H1 (cell line): ENCODE results near the gene PLCL2. TPM values are rescaled to one million over a fixed set of nuclear protein-coding genes. Genes with fewer than 3 reads are reported as not detected.

Experiments
- CTCF ChIA-PET: fragments of 300-600 bp; sonication (Branson Sonifier 250); formaldehyde crosslinking; loops from one replicate; lab custom pipeline; 2021; ENCODE audit not compliant: partially characterized antibody; lab: Charles Lee
- POLR2A ChIA-PET: fragments of 300-600 bp; sonication (Branson Sonifier 250); formaldehyde crosslinking; loops from one replicate; lab custom pipeline; 2021; ENCODE audit warnings: inconsistent platforms; ENCODE audit not compliant: partially characterized antibody; lab: Charles Lee
- DNase-seq, 2 experiments: peaks; one replicate each; pipeline versions ENCODE4 v3.0.0 to v3.0.0-alpha.2; 2010 to 2022; ENCODE audit warnings: low spot score in 2 of 2, low read depth in 1 of 2, mixed read lengths in 1 of 2
- FAIRE-seq: peaks from 2 replicates; lab custom pipeline; 2011; peaks lifted over from hg19 to GRCh38; lab: Jason Lieb, UNC
- H2AFZ ChIP-seq: 2 replicates; pipeline ENCODE4 v1.8.1; 2012; ENCODE audit warnings: low read length, inconsistent platforms
- H2AK5ac ChIP-seq: 2 replicates; pipeline ENCODE4 v1.6.1; 2013; ENCODE audit warnings: low read depth, low read length
- H2BK120ac ChIP-seq: replicated peaks from 2 replicates; pipeline ENCODE3; 2013; ENCODE audit warnings: low read depth, low read length, inconsistent platforms
- H2BK12ac ChIP-seq: 2 replicates; pipeline ENCODE4 v1.6.1; 2013; ENCODE audit warnings: low read depth, low read length
- H2BK15ac ChIP-seq: 2 replicates; pipeline ENCODE4 v1.6.1; 2013; ENCODE audit warnings: low read length
- H2BK20ac ChIP-seq: 2 replicates; pipeline ENCODE4 v1.6.1; 2013; ENCODE audit warnings: low read length
- H2BK5ac ChIP-seq: 2 replicates; pipeline ENCODE4 v1.6.1; 2013; ENCODE audit warnings: low read depth, low read length
- H3K14ac ChIP-seq: 2 replicates; pipeline ENCODE4 v1.6.1; 2013; ENCODE audit warnings: inconsistent platforms; ENCODE audit not compliant: insufficient read length
- H3K18ac ChIP-seq: 2 replicates; pipeline ENCODE4 v1.6.1; 2013; ENCODE audit warnings: low read length; ENCODE audit errors: extremely low read depth
- H3K23ac ChIP-seq: 2 replicates; pipeline ENCODE4 v1.6.1; 2013; ENCODE audit warnings: inconsistent platforms; ENCODE audit not compliant: insufficient read length
- H3K23me2 ChIP-seq: 2 replicates; pipeline ENCODE4 v1.6.1; 2013; ENCODE audit warnings: low read depth, low read length
- H3K27ac ChIP-seq: 2 replicates; pipeline ENCODE4 v1.6.1; 2011; ENCODE audit warnings: low read depth, low read length, inconsistent platforms
- H3K27me3 ChIP-seq, 4 experiments: replicated peaks in 1 of 4; 1 replicate in 1 of 4; 2 replicates in 3 of 4; pipeline versions ENCODE4 v1.6.1 to v1.8.1; 2011 to 2013; ENCODE audit warnings: low read length in 3 of 4, mild to moderate bottlenecking in 3 of 4, inconsistent platforms in 2 of 4, mixed read lengths in 2 of 4, moderate library complexity in 1 of 4; ENCODE audit not compliant: control insufficient read depth in 3 of 4, insufficient read depth in 3 of 4; ENCODE audit errors: extremely low read depth in 1 of 4
- H3K36me3 ChIP-seq, 4 experiments: 2 replicates each; pipeline versions ENCODE4 v1.6.1 to v1.8.1; 2011 to 2013; ENCODE audit warnings: mild to moderate bottlenecking in 4 of 4, low read length in 3 of 4, moderate library complexity in 2 of 4, control low read depth in 1 of 4, inconsistent platforms in 1 of 4; ENCODE audit not compliant: insufficient read depth in 4 of 4, control insufficient read depth in 2 of 4
- H3K4ac ChIP-seq: replicated peaks from 2 replicates; pipeline ENCODE3; 2013; ENCODE audit warnings: low read length, low read depth, mixed read lengths, inconsistent platforms; ENCODE audit not compliant: insufficient read length
- H3K4me1 ChIP-seq, 4 experiments: replicated peaks in 1 of 4; 1 replicate in 1 of 4; 2 replicates in 3 of 4; pipeline versions ENCODE4 v1.6.1 to v1.8.1; 2011 to 2013; ENCODE audit warnings: low read length in 3 of 4, inconsistent platforms in 2 of 4, mixed read lengths in 1 of 4; ENCODE audit not compliant: insufficient read depth in 4 of 4, control insufficient read depth in 3 of 4
- H3K4me2 ChIP-seq, 2 experiments: 2 replicates each; pipeline versions ENCODE4 v1.6.1 to v1.8.1; 2011 to 2013; ENCODE audit warnings: low read depth in 2 of 2, low read length in 2 of 2, control low read depth in 1 of 2, inconsistent platforms in 1 of 2, mild to moderate bottlenecking in 1 of 2; ENCODE audit not compliant: insufficient read depth in 1 of 2
- H3K4me3 ChIP-seq, 4 experiments: fragments of 200-600, 300-600 bp in 1 of 4; sonication (generic), shearing (Covaris generic), sonication (Bioruptor Twin) in 1 of 4; 2 replicates each; pipeline versions ENCODE4 v1.5.1 to v1.8.1; 2011 to 2016; ENCODE audit warnings: low read length in 4 of 4, low read depth in 3 of 4, control low read depth in 2 of 4, inconsistent platforms in 2 of 4, mild to moderate bottlenecking in 2 of 4, mixed read lengths in 1 of 4, moderate library complexity in 1 of 4; ENCODE audit not compliant: insufficient read depth in 2 of 4; ENCODE audit errors: extremely low read depth in 1 of 4
- H3K56ac ChIP-seq: replicated peaks from 2 replicates; pipeline ENCODE3; 2013; ENCODE audit warnings: low read depth, mild to moderate bottlenecking, mixed read lengths, low read length, inconsistent platforms; ENCODE audit not compliant: insufficient read length
- H3K79me1 ChIP-seq: 2 replicates; pipeline ENCODE4 v1.6.1; 2013; ENCODE audit warnings: low read depth, low read length, control low read depth
- H3K79me2 ChIP-seq, 2 experiments: 2 replicates each; pipeline versions ENCODE4 v1.6.1 to v1.8.1; 2012 to 2013; ENCODE audit warnings: low read length in 2 of 2, mild to moderate bottlenecking in 2 of 2, inconsistent platforms in 1 of 2; ENCODE audit not compliant: insufficient read depth in 2 of 2, control insufficient read depth in 1 of 2
- H3K9ac ChIP-seq, 4 experiments: replicated peaks in 1 of 4; 1 replicate in 1 of 4; 2 replicates in 3 of 4; pipeline versions ENCODE4 v1.6.1 to v1.8.1; 2011 to 2013; ENCODE audit warnings: low read depth in 3 of 4, low read length in 3 of 4, control low read depth in 2 of 4, mild to moderate bottlenecking in 2 of 4, moderate library complexity in 2 of 4, inconsistent platforms in 1 of 4; ENCODE audit errors: extremely low read depth in 1 of 4
- H3K9me3 ChIP-seq, 2 experiments: 2 replicates each; pipeline versions ENCODE4 v1.6.1 to v1.8.1; 2012 to 2013; ENCODE audit warnings: mild to moderate bottlenecking in 2 of 2, moderate library complexity in 2 of 2, control low read depth in 1 of 2, inconsistent platforms in 1 of 2, low read depth in 1 of 2, low read length in 1 of 2, mixed read lengths in 1 of 2; ENCODE audit not compliant: insufficient read depth in 2 of 2
- H4K20me1 ChIP-seq, 2 experiments: replicated peaks in 1 of 2; 2 replicates each; pipeline versions ENCODE3 to v1.8.1; 2011 to 2013; ENCODE audit warnings: inconsistent platforms in 2 of 2, low read length in 2 of 2, mild to moderate bottlenecking in 1 of 2; ENCODE audit not compliant: insufficient read depth in 2 of 2, control insufficient read depth in 1 of 2
- H4K5ac ChIP-seq: 2 replicates; pipeline ENCODE4 v1.6.1; 2013; ENCODE audit warnings: low read length, low read depth, mixed read lengths, inconsistent platforms; ENCODE audit not compliant: insufficient read length
- H4K8ac ChIP-seq: 2 replicates; pipeline ENCODE4 v1.8.0; 2013; ENCODE audit warnings: mild to moderate bottlenecking, moderate library complexity, low read length, inconsistent platforms; ENCODE audit not compliant: insufficient read depth; ENCODE audit errors: extremely low read depth
- H4K91ac ChIP-seq: replicated peaks from 2 replicates; pipeline ENCODE3; 2013; ENCODE audit warnings: low read length, mixed read lengths, inconsistent platforms; ENCODE audit not compliant: insufficient read length
- BRCA1 ChIP-seq: IDR thresholded peaks from 2 replicates; pipeline ENCODE4 v1.6.1; 2012; ENCODE audit warnings: low read depth, low read length, improper control_type of control experiment
- EZH2 ChIP-seq: fragments of 200-600 bp; sonication (generic); IDR thresholded peaks from 2 replicates; pipeline ENCODE4 v1.7.1; 2012; ENCODE audit warnings: low read depth, mild to moderate bottlenecking, moderate library complexity, low read length, inconsistent platforms; ENCODE audit not compliant: severe bottlenecking
- HDAC2 ChIP-seq, 2 experiments: fragments of 300-600 bp in 1 of 2; sonication (generic) in 1 of 2; IDR thresholded peaks; 2 replicates each; pipeline ENCODE4 v1.6.1; 2011 to 2012; ENCODE audit warnings: low read depth in 2 of 2, low read length in 2 of 2, mild to moderate bottlenecking in 2 of 2, moderate library complexity in 2 of 2, borderline replicate concordance in 1 of 2, inconsistent platforms in 1 of 2
- HDAC6 ChIP-seq: IDR thresholded peaks from one replicate; pipeline ENCODE4 v1.7.1; 2012; ENCODE audit warnings: low read depth, mild to moderate bottlenecking, inconsistent platforms, low read length, moderate library complexity
- NRF1 ChIP-seq: IDR thresholded peaks from 2 replicates; pipeline ENCODE4 v1.6.1; 2011; ENCODE audit warnings: mild to moderate bottlenecking, low read depth, low read length, improper control_type of control experiment
- POU5F1 ChIP-seq: IDR thresholded peaks from 2 replicates; pipeline ENCODE4 v1.6.1; 2011; ENCODE audit warnings: low read depth, mild to moderate bottlenecking, low read length, moderate library complexity
- SAP30 ChIP-seq: fragments of 300-600 bp; sonication (generic); IDR thresholded peaks from 2 replicates; pipeline ENCODE4 v1.7.1; 2012; ENCODE audit warnings: low read length, moderate library complexity, mild to moderate bottlenecking, inconsistent platforms; ENCODE audit not compliant: insufficient read depth, insufficient replicate concordance
- SIX5 ChIP-seq: IDR thresholded peaks from 2 replicates; pipeline ENCODE4 v1.6.1; 2011; ENCODE audit warnings: mild to moderate bottlenecking, low read depth, low read length
- TAF7 ChIP-seq: optimal IDR thresholded peaks from 2 replicates; pipeline ENCODE3; 2011; ENCODE audit warnings: low read depth, mild to moderate bottlenecking, inconsistent platforms, low read length, moderate library complexity, borderline replicate concordance
- ZNF274 ChIP-seq: IDR thresholded peaks from 2 replicates; pipeline ENCODE4 v1.7.0; 2012; ENCODE audit warnings: low read length, borderline replicate concordance; ENCODE audit errors: extremely low read depth
- WGBS, 2 experiments: shearing (Covaris generic) in 1 of 2; methylation state at CpG; one replicate each; pipeline versions ENCODE4 v1.1.6 to v1.1.7; 2013 to 2015; ENCODE audit warnings: low lambda C conversion rate in 2 of 2, mixed read lengths in 2 of 2, inconsistent platforms in 1 of 2, low coverage in 1 of 2, missing lambda C conversion rate in 1 of 2; ENCODE audit not compliant: insufficient replicate concordance in 2 of 2, insufficient coverage in 1 of 2, insufficient read length in 1 of 2; ENCODE audit errors: extremely low coverage in 1 of 2, missing lambda C conversion rate in 1 of 2; 5-methylcytosine and 5-hydroxymethylcytosine counted together
- polyA plus RNA-seq, 7 experiments: library from polyadenylated mRNA; depleted of rRNA in 3 of 7; stranded (reverse) in 5 of 7; unstranded in 2 of 7; fragments of >200 nt in 5 of 7; fragments of 200-250 nt in 2 of 7; gene quantifications; 1 replicate in 5 of 7; 2 replicates in 1 of 7; 4 replicates in 1 of 7; pipeline versions ENCODE4 v1.2.1 to v1.2.3, GENCODE V29; 2011 to 2013; ENCODE audit warnings: missing spikeins in 2 of 7, mixed read lengths in 2 of 7
- total RNA-seq: library from RNA; stranded (reverse); fragmentation: NEBNext Ultra II Directional; extraction: Animal tissue kit (Norgen Biotek cat#: 25700); gene quantifications from 2 replicates; pipeline ENCODE4 v1.2.1, GENCODE V29; 2021
- TF ChIP-seq, protein P1 (sequence below): IDR thresholded peaks from 2 replicates; pipeline ENCODE4 v1.6.1; 2012; ENCODE audit warnings: low read length, inconsistent platforms
- TF ChIP-seq, protein P2 (sequence below): IDR thresholded peaks from 2 replicates; pipeline ENCODE4 v1.6.1; 2012; ENCODE audit warnings: inconsistent platforms

The PLCL2 gene
- total and polyA plus RNA-seq, 2 of the 8 experiments (the other 6 are each of a cell fraction or from before 2014, with no cell fraction given), result 3.5 to 6.8 TPM

- H3K4me3 ChIP-seq, result no peak overlapping the region
- no peak overlapping the region for H3K4me2 ChIP-seq
- no peak overlapping the region for H4K91ac ChIP-seq
- H3K27ac ChIP-seq, result no peak overlapping the region
- no peak overlapping the region for H2AK5ac ChIP-seq
- no peaks in the 10 kb centered on the region for H3K79me1 ChIP-seq
- no peaks in the 10 kb centered on the region for H3K36me3 ChIP-seq
- H3K18ac ChIP-seq, result no peak overlapping the region
- no peaks in the 10 kb centered on the region for H3K4me1 ChIP-seq
- CTCF ChIA-PET, result no interaction called here
- no peak overlapping the region for H2BK15ac ChIP-seq
- FAIRE-seq, result no peak
- H2BK20ac ChIP-seq, result no peak overlapping the region
- H3K14ac ChIP-seq, result no peak overlapping the region
- no peak overlapping the region for H3K9ac ChIP-seq
- no peak overlapping the region for H4K8ac ChIP-seq
- H3K27me3 ChIP-seq, result no peaks in the 10 kb centered on the region
- H3K79me2 ChIP-seq, result no peaks in the 10 kb centered on the region; a peak in 3 of 4 replicates
- no peak overlapping the region for H2BK5ac ChIP-seq
- no peaks in the 10 kb centered on the region for H4K20me1 ChIP-seq
- no peak overlapping the region for H3K23ac ChIP-seq
- no peak overlapping the region for H4K5ac ChIP-seq
- no peak overlapping the region for H2BK12ac ChIP-seq
- H2BK120ac ChIP-seq, result no peak overlapping the region
- no peak overlapping the region for H3K4ac ChIP-seq
- peaks cover 0 to 7% of the 10 kb centered on the region in 2 experiments; a peak in 1 of 4 replicates for H3K9me3 ChIP-seq
- POLR2A ChIA-PET, result no interaction called here
- no peaks in the 10 kb centered on the region for H3K23me2 ChIP-seq
- 90% methylated on average over 3 of the region's 3 CpGs; no CpG with 5 or more reads in 1 of the 2 experiments for WGBS, 2 experiments
- no peak for DNase-seq
- H3K56ac ChIP-seq, result no peak overlapping the region
- no peak overlapping the region for H2AFZ ChIP-seq
- TF ChIP-seq HDAC2 (IDR thresholded peaks at IDR 0.05; ENCODE audit: borderline replicate concordance in 1 of 2, low read depth in 2 of 2, low read length in 2 of 2), result no peak
- TF ChIP-seq, protein P1, sequence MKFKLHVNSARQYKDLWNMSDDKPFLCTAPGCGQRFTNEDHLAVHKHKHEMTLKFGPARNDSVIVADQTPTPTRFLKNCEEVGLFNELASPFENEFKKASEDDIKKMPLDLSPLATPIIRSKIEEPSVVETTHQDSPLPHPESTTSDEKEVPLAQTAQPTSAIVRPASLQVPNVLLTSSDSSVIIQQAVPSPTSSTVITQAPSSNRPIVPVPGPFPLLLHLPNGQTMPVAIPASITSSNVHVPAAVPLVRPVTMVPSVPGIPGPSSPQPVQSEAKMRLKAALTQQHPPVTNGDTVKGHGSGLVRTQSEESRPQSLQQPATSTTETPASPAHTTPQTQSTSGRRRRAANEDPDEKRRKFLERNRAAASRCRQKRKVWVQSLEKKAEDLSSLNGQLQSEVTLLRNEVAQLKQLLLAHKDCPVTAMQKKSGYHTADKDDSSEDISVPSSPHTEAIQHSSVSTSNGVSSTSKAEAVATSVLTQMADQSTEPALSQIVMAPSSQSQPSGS, result no peak
- TF ChIP-seq NRF1, result no peak
- no peak for TF ChIP-seq ZNF274
- TF ChIP-seq SAP30, result no peak
- TF ChIP-seq, protein P2, sequence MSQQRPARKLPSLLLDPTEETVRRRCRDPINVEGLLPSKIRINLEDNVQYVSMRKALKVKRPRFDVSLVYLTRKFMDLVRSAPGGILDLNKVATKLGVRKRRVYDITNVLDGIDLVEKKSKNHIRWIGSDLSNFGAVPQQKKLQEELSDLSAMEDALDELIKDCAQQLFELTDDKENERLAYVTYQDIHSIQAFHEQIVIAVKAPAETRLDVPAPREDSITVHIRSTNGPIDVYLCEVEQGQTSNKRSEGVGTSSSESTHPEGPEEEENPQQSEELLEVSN, result no peak
- TF ChIP-seq SIX5, result no peak
- TF ChIP-seq TAF7, result no peak
- TF ChIP-seq POU5F1, result no peak
- no peak for TF ChIP-seq BRCA1
- TF ChIP-seq EZH2, result no peak
- no peak for TF ChIP-seq HDAC6
Observed at GRCh38 chr3:16978921-16979271, 94.1 kb downstream of the PLCL2 start.
